HepG2 (cell line): ENCODE data around the gene SIRT7. TPM values are rescaled to one million over a fixed set of nuclear protein-coding genes. Genes with fewer than 3 reads are reported as not detected.

Experiments used
- CHD4 ChIP-seq: fragments of 200-600 bp; sonication (generic); IDR thresholded peaks from 2 replicates; pipeline ENCODE4 v1.7.0; 2017; ENCODE audit warnings: mild to moderate bottlenecking, low read length, borderline replicate concordance
- GPBP1L1 ChIP-seq: sonication (generic); formaldehyde crosslinking; IDR thresholded peaks from 2 replicates; pipeline ENCODE4 v1.5.0; 2020; ENCODE audit warnings: mild to moderate bottlenecking, missing genetic modification reagents
- HIC2 ChIP-seq: sonication (generic); formaldehyde crosslinking; IDR thresholded peaks from 2 replicates; pipeline ENCODE4 v1.9.0; 2022; ENCODE audit warnings: low read depth, missing genetic modification reagents
- HNRNPLL ChIP-seq: fragments of 200-400 bp; formaldehyde crosslinking; IDR thresholded peaks from 2 replicates; pipeline ENCODE4 v1.6.1; 2017; ENCODE audit warnings: mild to moderate bottlenecking, low read depth, low read length; ENCODE audit not compliant: poor library complexity, severe bottlenecking
- IKZF5 ChIP-seq: IDR thresholded peaks from 2 replicates; pipeline ENCODE4 v1.6.1; 2018; ENCODE audit warnings: missing genetic modification reagents, mild to moderate bottlenecking, missing compliant biosample characterization
- KDM3A ChIP-seq: IDR thresholded peaks from 2 replicates; pipeline ENCODE4 v1.6.1; 2018; ENCODE audit warnings: low read depth, missing compliant biosample characterization
- LCORL ChIP-seq, 2 experiments: fragments of 450-650 bp in 1 of 2; sonication (generic) in 1 of 2; formaldehyde crosslinking in 1 of 2; IDR thresholded peaks; 2 replicates each; pipeline versions ENCODE4 v1.5.0 to v1.6.1; 2017 to 2020; ENCODE audit warnings: antibody characterized with exemption in 1 of 2, missing genetic modification reagents in 1 of 2
- MZF1 ChIP-seq: sonication (generic); formaldehyde crosslinking; IDR thresholded peaks from 2 replicates; pipeline ENCODE4 v1.8.1; 2023; ENCODE audit warnings: mild to moderate bottlenecking, missing genetic modification reagents, borderline replicate concordance
- ZBTB34 ChIP-seq: sonication (generic); formaldehyde crosslinking; IDR thresholded peaks from 2 replicates; pipeline ENCODE4 v1.8.0; 2022; ENCODE audit warnings: mild to moderate bottlenecking, missing genetic modification reagents
- ZBTB46 ChIP-seq: sonication (generic); formaldehyde crosslinking; IDR thresholded peaks from 2 replicates; pipeline ENCODE4 v1.4.0; 2020; ENCODE audit warnings: mild to moderate bottlenecking, missing genetic modification reagents, borderline replicate concordance
- ZMYM2 ChIP-seq: sonication (generic); formaldehyde crosslinking; IDR thresholded peaks from 2 replicates; pipeline ENCODE4 v1.8.0; 2022; ENCODE audit warnings: mild to moderate bottlenecking, missing genetic modification reagents
- ZNF101 ChIP-seq: sonication (generic); formaldehyde crosslinking; IDR thresholded peaks from 2 replicates; pipeline ENCODE4 v1.4.0; 2020; ENCODE audit warnings: mild to moderate bottlenecking, low read depth, missing genetic modification reagents, borderline replicate concordance
- ZNF160 ChIP-seq: sonication (generic); formaldehyde crosslinking; IDR thresholded peaks from 2 replicates; pipeline ENCODE4 v1.8.0; 2022; ENCODE audit warnings: mild to moderate bottlenecking, inconsistent platforms, missing genetic modification reagents
- ZNF205 ChIP-seq: IDR thresholded peaks from 2 replicates; pipeline ENCODE4 v1.6.1; 2018; ENCODE audit warnings: missing biosample characterization, missing genetic modification reagents
- ZNF253 ChIP-seq: sonication (generic); formaldehyde crosslinking; IDR thresholded peaks from 2 replicates; pipeline ENCODE4 v1.8.0; 2022; ENCODE audit warnings: mild to moderate bottlenecking, missing genetic modification reagents, borderline replicate concordance
- ZNF33A ChIP-seq: sonication (generic); formaldehyde crosslinking; IDR thresholded peaks from 2 replicates; pipeline ENCODE4 v1.5.1; 2020; ENCODE audit warnings: missing genetic modification reagents, mild to moderate bottlenecking, moderate library complexity, borderline replicate concordance
- ZNF652 ChIP-seq: IDR thresholded peaks from 2 replicates; pipeline ENCODE4 v1.6.1; 2016; ENCODE audit warnings: low read depth, borderline replicate concordance
- ZNF768 ChIP-seq: sonication (generic); formaldehyde crosslinking; IDR thresholded peaks from 2 replicates; pipeline ENCODE4 v1.4.0; 2020; ENCODE audit warnings: missing genetic modification reagents
- ZSCAN21 ChIP-seq: sonication (generic); formaldehyde crosslinking; IDR thresholded peaks from 2 replicates; pipeline ENCODE4 v1.8.0; 2022; ENCODE audit warnings: mild to moderate bottlenecking, missing genetic modification reagents, moderate library complexity, borderline replicate concordance
- polyA plus RNA-seq, 8 experiments: library from polyadenylated mRNA; depleted of rRNA in 3 of 8; stranded (reverse) in 7 of 8; unstranded in 1 of 8; fragments of >200 nt; fragmentation: Illumina TruSeq in 4 of 8; extraction: Trizol in 4 of 8; gene quantifications; 2 replicates each; pipeline versions ENCODE4 v1.2.1 to v1.2.3, GENCODE V29; 2011 to 2016; ENCODE audit warnings: low read depth in 4 of 8, missing spikeins in 1 of 8, mixed read lengths in 1 of 8; ENCODE audit not compliant: insufficient read depth in 1 of 8
- total RNA-seq, 5 experiments: library from RNA; depleted of rRNA; stranded (reverse); fragments of >200 nt; fragmentation: Illumina TruSeq; extraction: Trizol; gene quantifications; 2 replicates each; pipeline ENCODE4 v1.2.3, GENCODE V29; 2016; ENCODE audit warnings: low read depth in 1 of 5

The SIRT7 gene
- total and polyA plus RNA-seq, 2 of the 13 experiments (the other 11 are each of a cell fraction or from before 2014, with no cell fraction given), result 8.3 to 24.8 TPM

GRCh38 chr17:81955756-81956544, 38.0 kb upstream of the SIRT7 start (continued):
- 0 out of 2 replicates have a peak, but pooled peaks have one; percentile 47 for TF ChIP-seq HIC2 (CRISPR knock-in tag)
- no peak for TF ChIP-seq CHD4
- no peak for TF ChIP-seq IKZF5
- no peak for TF ChIP-seq ZSCAN21 (CRISPR knock-in tag)
- TF ChIP-seq ZNF160 (CRISPR knock-in tag), result no peak
- TF ChIP-seq ZMYM2 (CRISPR knock-in tag), result no peak
- no peak for TF ChIP-seq ZNF33A (CRISPR knock-in tag)
- no peak for TF ChIP-seq KDM3A (CRISPR knock-in tag)
- no peak for TF ChIP-seq ZNF205 (CRISPR knock-in tag)
- no peak for TF ChIP-seq ZNF253 (CRISPR knock-in tag)
- TF ChIP-seq ZNF101 (CRISPR knock-in tag), result no peak
- TF ChIP-seq ZNF768 (CRISPR knock-in tag), result no peak
- no peak for TF ChIP-seq HNRNPLL
- TF ChIP-seq ZBTB34 (CRISPR knock-in tag), result no peak
- no peak for TF ChIP-seq LCORL (IDR thresholded peaks at IDR 0.05)
- no peak for TF ChIP-seq LCORL (CRISPR knock-in tag; IDR thresholded peaks at IDR 0.05)
- no peak for TF ChIP-seq GPBP1L1 (CRISPR knock-in tag)
- no peak; the same call in 1 of the 2 replicates for TF ChIP-seq ZNF652 (CRISPR knock-in tag)
- TF ChIP-seq MZF1, result no peak
- TF ChIP-seq ZBTB46 (CRISPR knock-in tag), result 0 out of 2 replicates have a peak, but pooled peaks have one; percentile 27
